AG04450 (cell line): Measurements from ENCODE around the gene UMODL1. TPM values are rescaled to one million over a fixed set of nuclear protein-coding genes. Genes with fewer than 3 reads are reported as not detected.

Experiments used
- CTCF ChIA-PET: fragments of 300-600, 350-600 bp; formaldehyde crosslinking; extraction: SDS; loops from one replicate; lab custom pipeline; 2022; ENCODE audit warnings: antibody characterized with exemption, inconsistent platforms; lab: Charles Lee
- POLR2A ChIA-PET: fragments of 350-600 bp; formaldehyde crosslinking; extraction: SDS; loops from one replicate; lab custom pipeline; 2021; ENCODE audit warnings: antibody characterized with exemption, inconsistent platforms; lab: Yijun Ruan, JAX
- DNase-seq: peaks from one replicate; pipeline ENCODE4 v3.0.0-alpha.2; 2011; ENCODE audit warnings: low read depth, low spot score
- H3K27ac ChIP-seq: one replicate; pipeline ENCODE4 v1.5.1; 2012; ENCODE audit warnings: low read depth, low read length, control low read depth
- H3K27me3 ChIP-seq: one replicate; pipeline ENCODE4 v1.6.0; 2012; ENCODE audit warnings: low read length; ENCODE audit not compliant: control insufficient read depth, insufficient read depth
- H3K4me3 ChIP-seq: 2 replicates; pipeline ENCODE4 v1.5.1; 2011; ENCODE audit warnings: mild to moderate bottlenecking, low read depth, low read length, control low read depth
- H3K9me3 ChIP-seq: 2 replicates; pipeline ENCODE4 v1.5.1; 2012; ENCODE audit warnings: low read length; ENCODE audit not compliant: control insufficient read depth, insufficient read depth
- polyA plus RNA-seq: library from polyadenylated mRNA; depleted of rRNA; stranded (reverse); fragments of >200 nt; gene quantifications from 2 replicates; pipeline ENCODE4 v1.2.3, GENCODE V29; 2011
- TF ChIP-seq, protein P1 (sequence below): IDR thresholded peaks from 2 replicates; pipeline ENCODE4 v1.5.1; 2011; ENCODE audit warnings: low read depth, low read length, control low read depth, inconsistent platforms

Gene UMODL1
- polyA plus RNA-seq, 1 experiment: 0.09 TPM

DNA sequence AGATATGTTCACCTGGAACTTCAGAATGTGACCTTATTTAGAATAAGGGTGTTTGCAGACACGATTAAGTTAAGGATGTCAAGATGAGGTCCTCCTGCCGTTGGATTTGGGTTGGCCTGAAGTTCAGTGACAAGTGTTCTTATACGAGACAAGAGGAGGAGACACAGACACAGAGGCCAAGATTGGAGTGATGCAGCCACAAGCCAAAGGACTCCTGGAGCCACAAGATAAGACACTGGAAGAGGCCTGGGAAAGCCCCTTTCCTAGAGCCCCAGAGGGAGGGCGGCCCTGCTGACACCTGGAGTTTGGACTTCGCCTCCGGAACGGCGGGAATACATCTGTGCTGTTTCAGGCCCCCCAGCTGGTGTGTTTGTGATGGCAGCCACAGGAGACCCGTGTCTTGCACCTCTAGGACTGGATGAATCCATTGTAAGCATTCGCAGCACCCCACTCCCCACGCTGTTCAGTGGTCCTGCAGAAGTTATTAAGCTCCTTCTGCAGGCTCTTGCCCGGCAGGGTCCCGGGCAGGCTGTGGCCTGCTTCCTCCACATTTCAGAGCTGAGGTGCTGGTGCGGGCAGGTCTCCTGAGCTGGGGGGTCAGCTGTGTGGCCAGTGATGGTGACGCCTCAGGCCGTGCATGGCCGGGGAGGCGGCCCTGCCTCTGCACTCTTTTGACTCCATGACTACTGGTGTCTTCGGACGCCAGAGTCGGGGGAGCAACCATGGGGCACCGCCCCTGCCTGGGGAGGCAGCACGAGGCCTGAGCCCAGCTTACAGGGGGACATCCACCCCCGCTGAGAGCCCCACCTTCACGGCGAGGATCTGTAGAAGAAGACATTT is 34.6 kb downstream of the UMODL1 start:
- TF ChIP-seq, protein P1, sequence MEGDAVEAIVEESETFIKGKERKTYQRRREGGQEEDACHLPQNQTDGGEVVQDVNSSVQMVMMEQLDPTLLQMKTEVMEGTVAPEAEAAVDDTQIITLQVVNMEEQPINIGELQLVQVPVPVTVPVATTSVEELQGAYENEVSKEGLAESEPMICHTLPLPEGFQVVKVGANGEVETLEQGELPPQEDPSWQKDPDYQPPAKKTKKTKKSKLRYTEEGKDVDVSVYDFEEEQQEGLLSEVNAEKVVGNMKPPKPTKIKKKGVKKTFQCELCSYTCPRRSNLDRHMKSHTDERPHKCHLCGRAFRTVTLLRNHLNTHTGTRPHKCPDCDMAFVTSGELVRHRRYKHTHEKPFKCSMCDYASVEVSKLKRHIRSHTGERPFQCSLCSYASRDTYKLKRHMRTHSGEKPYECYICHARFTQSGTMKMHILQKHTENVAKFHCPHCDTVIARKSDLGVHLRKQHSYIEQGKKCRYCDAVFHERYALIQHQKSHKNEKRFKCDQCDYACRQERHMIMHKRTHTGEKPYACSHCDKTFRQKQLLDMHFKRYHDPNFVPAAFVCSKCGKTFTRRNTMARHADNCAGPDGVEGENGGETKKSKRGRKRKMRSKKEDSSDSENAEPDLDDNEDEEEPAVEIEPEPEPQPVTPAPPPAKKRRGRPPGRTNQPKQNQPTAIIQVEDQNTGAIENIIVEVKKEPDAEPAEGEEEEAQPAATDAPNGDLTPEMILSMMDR: no peak
- peaks cover 5% of the 10 kb centered on the region for H3K27me3 ChIP-seq
- DNase-seq: no peak
- POLR2A ChIA-PET: no interaction called here
- no peak overlapping the region for H3K27ac ChIP-seq
- H3K4me3 ChIP-seq: no peak overlapping the region
- H3K9me3 ChIP-seq: no peaks in the 10 kb centered on the region
- CTCF ChIA-PET: no interaction called here

DNA sequence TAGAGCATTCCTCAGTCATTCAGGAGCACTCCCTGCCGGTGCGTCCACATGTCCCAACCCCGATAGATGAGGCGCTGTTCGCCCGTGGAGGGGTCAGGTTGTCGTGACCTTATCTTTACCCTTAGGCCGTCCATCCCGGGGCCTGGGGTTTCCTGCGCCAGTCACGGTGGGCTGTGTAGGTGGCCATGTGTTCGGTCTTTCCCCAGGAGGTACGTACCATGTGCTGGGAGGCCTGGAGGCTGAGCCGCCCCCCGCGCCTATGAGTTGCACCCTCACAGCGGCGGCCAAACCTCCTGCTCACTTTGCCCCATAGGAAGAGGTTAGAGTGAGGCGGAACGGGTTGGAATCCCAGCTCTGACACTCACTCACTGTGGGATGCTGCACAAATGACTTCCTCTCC is 35.3 kb downstream of the UMODL1 start:
- ChIA-PET POLR2A (no interaction called here), CTCF (no interaction called here)
- no peaks in the 10 kb centered on the region for H3K9me3 ChIP-seq
- no peak overlapping the region for H3K27ac ChIP-seq
- H3K4me3 ChIP-seq: no peak overlapping the region
- H3K27me3 ChIP-seq: peaks cover 5% of the 10 kb centered on the region
- TF ChIP-seq, protein P1: no peak
- no peak for DNase-seq

DNA sequence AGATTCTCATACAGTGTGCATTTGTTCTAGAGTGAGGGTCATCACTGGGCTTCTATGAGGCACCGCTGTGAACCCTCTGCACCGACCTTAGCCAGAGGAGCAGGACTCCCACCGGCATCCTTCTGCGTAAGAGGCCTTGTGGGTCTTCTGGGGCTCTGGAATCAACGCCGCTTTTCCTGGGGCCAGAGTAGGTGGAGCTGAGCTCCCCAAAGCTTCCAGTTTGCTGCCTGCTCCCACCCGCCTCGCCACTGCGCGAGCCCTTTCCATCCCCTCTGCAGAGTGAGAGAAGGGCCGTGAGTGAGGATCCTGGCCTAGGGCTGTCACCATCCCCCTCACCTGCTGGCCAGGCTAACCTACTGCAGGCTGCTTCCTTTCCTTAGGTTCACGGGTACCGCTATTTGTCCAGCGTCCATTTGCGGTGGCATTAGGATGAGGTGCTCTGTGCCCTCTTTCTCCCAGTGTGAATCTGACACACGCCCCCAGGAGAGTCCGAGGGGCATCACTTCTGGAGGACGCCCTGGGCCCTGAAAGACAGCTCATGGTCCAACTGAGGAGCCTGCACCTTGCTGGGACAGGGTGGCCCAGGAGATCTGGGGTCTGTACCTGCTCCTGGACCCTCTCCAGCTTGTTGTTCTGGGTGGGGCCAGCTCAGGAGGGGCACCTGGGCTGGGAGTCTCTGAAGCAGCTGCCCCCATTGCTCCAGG is 36.2 kb downstream of the UMODL1 start:
- Histone ChIP-seq H3K4me3 (no peak overlapping the region), H3K27me3 (peaks cover 9% of the 10 kb centered on the region), H3K9me3 (no peaks in the 10 kb centered on the region), H3K27ac (no peak overlapping the region)
- POLR2A ChIA-PET: interaction anchor here (0.6 kb wide), 1 partner anchor 67 kb away, joined by 3 read pairs; no protein-coding TSS in a partner anchor
- CTCF ChIA-PET: interaction anchor here (0.6 to 2.2 kb wide), 14 partner anchors 8 to 291 kb away, joined by 3 to 15 read pairs (median 4); no protein-coding TSS in a partner anchor
- DNase-seq: no peak
- TF ChIP-seq, protein P1: no peak

DNA sequence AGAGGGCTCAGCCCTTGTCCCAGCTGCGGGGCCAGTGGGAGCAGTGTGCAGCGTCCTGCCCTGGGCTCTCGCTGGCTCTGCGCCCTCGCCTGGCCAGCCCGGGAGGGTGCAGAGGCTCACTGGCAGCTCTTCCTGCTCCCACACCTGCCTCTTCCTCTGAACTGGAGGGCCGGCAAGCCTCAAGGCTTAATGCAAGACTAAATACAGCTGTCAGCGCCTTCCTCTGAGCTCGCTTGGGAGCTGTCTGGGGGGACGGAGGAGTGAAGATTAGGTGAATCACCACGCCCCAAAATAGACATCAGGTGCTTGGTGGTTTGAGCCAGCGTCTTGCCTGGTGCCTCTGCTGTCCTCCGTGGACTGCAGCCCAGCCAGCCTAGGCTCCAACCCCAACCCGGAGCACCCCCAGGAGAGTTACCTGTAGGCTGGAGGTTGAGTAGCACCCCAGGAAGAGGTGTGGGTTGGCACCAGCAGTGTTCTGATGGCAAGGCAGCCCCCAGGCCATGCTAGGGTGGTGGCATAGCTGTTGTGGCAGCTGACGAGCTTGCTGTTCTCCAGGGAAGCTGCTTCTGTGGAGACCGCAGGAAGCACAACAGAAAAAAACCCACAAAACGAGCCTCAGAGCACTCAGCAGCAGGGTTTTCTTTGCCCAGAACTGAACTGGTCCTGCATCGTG is 36.9 kb downstream of the UMODL1 start:
- POLR2A ChIA-PET: interaction anchor here (0.6 kb wide), 1 partner anchor 68 kb away, joined by 3 read pairs; no protein-coding TSS in a partner anchor
- H3K9me3 ChIP-seq: no peaks in the 10 kb centered on the region
- H3K4me3 ChIP-seq: no peak overlapping the region
- peak; percentile 10 for DNase-seq
- no peak overlapping the region for H3K27ac ChIP-seq
- peaks cover 9% of the 10 kb centered on the region for H3K27me3 ChIP-seq
- CTCF ChIA-PET: interaction anchor here (0.6 to 2.2 kb wide), 19 partner anchors 9 to 292 kb away, joined by 3 to 15 read pairs (median 4); no protein-coding TSS in a partner anchor
- TF ChIP-seq, protein P1: peak; percentile 66
